ENCODE data around the gene SEPHS2. TPM values are rescaled to one million over a fixed set of nuclear protein-coding genes. Genes with fewer than 3 reads are reported as not detected.

The SEPHS2 gene
- total RNA-seq, 1 donor from 2014 or later, result 37.0 TPM

- H3K27me3 Mint-ChIP-seq (ENCODE audit: low read depth, unreplicated experiment), result peaks cover 10% of the 10 kb centered on the region
- Histone ChIP-seq H3K36me3 (ENCODE audit: insufficient read depth, low read length) (no peaks in the 10 kb centered on the region), H3K4me1 (ENCODE audit: insufficient read depth, low read length) (peaks cover 8% of the 10 kb centered on the region), H3K27ac (ENCODE audit: low read depth, low read length) (no peak overlapping the region), H3K4me2 (ENCODE audit: low read length) (no peak overlapping the region), H2AFZ (ENCODE audit: low read depth, low read length) (no peak overlapping the region), H3K4me3 (ENCODE audit: insufficient read depth, low read depth, low read length) (no peak overlapping the region), H3K79me2 (ENCODE audit: insufficient read depth, low read length) (no peaks in the 10 kb centered on the region), H3K9ac (ENCODE audit: low read length) (no peak overlapping the region), H3K27me3 (ENCODE audit: insufficient read depth, low read length) (no peaks in the 10 kb centered on the region), H3K9me3 (ENCODE audit: insufficient read depth, low read depth, low read length) (no peaks in the 10 kb centered on the region), H4K20me1 (ENCODE audit: insufficient read depth, low read length) (no peaks in the 10 kb centered on the region)
- no peak overlapping the region for H3K4me3 Mint-ChIP-seq (ENCODE audit: unreplicated experiment)
- peaks cover 4% of the 10 kb centered on the region for H3K4me1 Mint-ChIP-seq (ENCODE audit: low read depth, unreplicated experiment)
- H3K27ac Mint-ChIP-seq (ENCODE audit: unreplicated experiment), result no peak overlapping the region
- FAIRE-seq (no peak), DNase-seq (ENCODE audit: low read depth) (no peak)
- H3K9me3 Mint-ChIP-seq (ENCODE audit: unreplicated experiment), result no peaks in the 10 kb centered on the region
- TF ChIP-seq EZH2 (IDR thresholded peaks at IDR 0.05; ENCODE audit: insufficient read depth, low read length) (no peak), CTCF (IDR thresholded peaks at IDR 0.05; ENCODE audit: insufficient read depth, low read depth, low read length) (no peak)
- H3K36me3 Mint-ChIP-seq (ENCODE audit: low read depth, unreplicated experiment), result no peaks in the 10 kb centered on the region
Measured at GRCh38 chr16:30493941-30494488, 48.3 kb upstream of the SEPHS2 start.

- Histone ChIP-seq H3K4me2 (ENCODE audit: low read length) (peak overlapping the region; percentile 41), H3K36me3 (ENCODE audit: insufficient read depth, low read length) (no peaks in the 10 kb centered on the region), H3K27me3 (ENCODE audit: insufficient read depth, low read length) (no peaks in the 10 kb centered on the region), H3K79me2 (ENCODE audit: insufficient read depth, low read length) (no peaks in the 10 kb centered on the region), H4K20me1 (ENCODE audit: insufficient read depth, low read length) (no peaks in the 10 kb centered on the region), H3K9me3 (ENCODE audit: insufficient read depth, low read depth, low read length) (no peaks in the 10 kb centered on the region), H3K4me1 (ENCODE audit: insufficient read depth, low read length) (peaks cover 8% of the 10 kb centered on the region), H3K27ac (ENCODE audit: low read depth, low read length) (no peak overlapping the region), H2AFZ (ENCODE audit: low read depth, low read length) (no peak overlapping the region), H3K4me3 (ENCODE audit: insufficient read depth, low read depth, low read length) (no peak overlapping the region), H3K9ac (ENCODE audit: low read length) (no peak overlapping the region)
- peak; percentile 77 for DNase-seq (ENCODE audit: low read depth)
- Mint-ChIP-seq H3K9me3 (ENCODE audit: unreplicated experiment) (no peaks in the 10 kb centered on the region), H3K36me3 (ENCODE audit: low read depth, unreplicated experiment) (no peaks in the 10 kb centered on the region), H3K4me3 (ENCODE audit: unreplicated experiment) (no peak overlapping the region), H3K4me1 (ENCODE audit: low read depth, unreplicated experiment) (peaks cover 4% of the 10 kb centered on the region), H3K27me3 (ENCODE audit: low read depth, unreplicated experiment) (peaks cover 10% of the 10 kb centered on the region), H3K27ac (ENCODE audit: unreplicated experiment) (no peak overlapping the region)
- no peak for TF ChIP-seq EZH2 (IDR thresholded peaks at IDR 0.05; ENCODE audit: insufficient read depth, low read length)
- TF ChIP-seq CTCF (IDR thresholded peaks at IDR 0.05; ENCODE audit: insufficient read depth, low read depth, low read length), result no peak
- FAIRE-seq, result peak; percentile 23
Measured at GRCh38 chr16:30491744-30492308, 46.2 kb upstream of the SEPHS2 start.

GRCh38 chr16:30491229-30491628 is 45.6 kb upstream of the SEPHS2 start:
- no peak overlapping the region for H2AFZ ChIP-seq (ENCODE audit: low read depth, low read length)
- H3K27me3 ChIP-seq (ENCODE audit: insufficient read depth, low read length), result no peaks in the 10 kb centered on the region
- H3K9me3 ChIP-seq (ENCODE audit: insufficient read depth, low read depth, low read length), result no peaks in the 10 kb centered on the region
- no peak overlapping the region for H3K27ac ChIP-seq (ENCODE audit: low read depth, low read length)
- no peaks in the 10 kb centered on the region for H3K36me3 ChIP-seq (ENCODE audit: insufficient read depth, low read length)
- no peak for FAIRE-seq
- Mint-ChIP-seq H3K27ac (ENCODE audit: unreplicated experiment) (no peak overlapping the region), H3K4me1 (ENCODE audit: low read depth, unreplicated experiment) (peaks cover 4% of the 10 kb centered on the region), H3K4me3 (ENCODE audit: unreplicated experiment) (no peak overlapping the region), H3K27me3 (ENCODE audit: low read depth, unreplicated experiment) (peaks cover 13% of the 10 kb centered on the region), H3K9me3 (ENCODE audit: unreplicated experiment) (no peaks in the 10 kb centered on the region), H3K36me3 (ENCODE audit: low read depth, unreplicated experiment) (no peaks in the 10 kb centered on the region)
- H4K20me1 ChIP-seq (ENCODE audit: insufficient read depth, low read length), result no peaks in the 10 kb centered on the region
- no peak for TF ChIP-seq EZH2 (IDR thresholded peaks at IDR 0.05; ENCODE audit: insufficient read depth, low read length)
- no peak for TF ChIP-seq CTCF (IDR thresholded peaks at IDR 0.05; ENCODE audit: insufficient read depth, low read depth, low read length)
- DNase-seq (ENCODE audit: low read depth), result no peak
- no peak overlapping the region for H3K4me3 ChIP-seq (ENCODE audit: insufficient read depth, low read depth, low read length)
- peaks cover 8% of the 10 kb centered on the region for H3K4me1 ChIP-seq (ENCODE audit: insufficient read depth, low read length)
- H3K9ac ChIP-seq (ENCODE audit: low read length), result no peak overlapping the region
- no peaks in the 10 kb centered on the region for H3K79me2 ChIP-seq (ENCODE audit: insufficient read depth, low read length)
- H3K4me2 ChIP-seq (ENCODE audit: low read length), result no peak overlapping the region

All from astrocyte (in vitro differentiated cells and primary cell).